K562 (cell line): Measurements from ENCODE around the gene SURF4. TPM values are rescaled to one million over a fixed set of nuclear protein-coding genes. Genes with fewer than 3 reads are reported as not detected.

Experiments
- AFF1 ChIP-seq, 2 experiments: fragments of 450-650 bp; IDR thresholded peaks; 2 replicates each; pipeline ENCODE4 v1.6.1; 2018; ENCODE audit warnings: mild to moderate bottlenecking in 2 of 2, low read depth in 1 of 2; ENCODE audit not compliant: partially characterized antibody in 2 of 2
- ARID2 ChIP-seq: fragments of 450-650 bp; IDR thresholded peaks from 2 replicates; pipeline ENCODE4 v1.6.1; 2017; ENCODE audit warnings: antibody characterized with exemption, mild to moderate bottlenecking
- ATF4 ChIP-seq: fragments of 450-650 bp; formaldehyde crosslinking; IDR thresholded peaks from 2 replicates; pipeline ENCODE4 v1.4.0; 2022; ENCODE audit warnings: mild to moderate bottlenecking, moderate library complexity
- ATF7 ChIP-seq: fragments of 450-650 bp; IDR thresholded peaks from 2 replicates; pipeline ENCODE4 v1.7.1; 2014; ENCODE audit warnings: mild to moderate bottlenecking, moderate library complexity
- CREBBP ChIP-seq: IDR thresholded peaks from one replicate; pipeline ENCODE4 v1.6.1; 2012; ENCODE audit warnings: low read depth, mild to moderate bottlenecking, control low read depth, inconsistent platforms, low read length
- EP400 ChIP-seq: fragments of 450-650 bp; IDR thresholded peaks from 2 replicates; pipeline ENCODE4 v1.6.1; 2017; ENCODE audit warnings: antibody characterized with exemption, mild to moderate bottlenecking, moderate library complexity
- FOXA3 ChIP-seq, 2 experiments: fragments of 450-650 bp in 1 of 2; sonication (generic) in 1 of 2; formaldehyde crosslinking; IDR thresholded peaks in 1 of 2; conservative IDR thresholded peaks in 1 of 2; 2 replicates each; pipeline versions ENCODE4 v1.4.0 to v1.8.0; 2020 to 2022; ENCODE audit warnings: mild to moderate bottlenecking in 2 of 2, missing genetic modification reagents in 1 of 2
- GABPA ChIP-seq: fragments of 200-800 bp; sonication (Bioruptor generic); conservative IDR thresholded peaks from 2 replicates; pipeline ENCODE4 v1.6.1; 2016; ENCODE audit warnings: low read depth, missing genetic modification characterization, missing compliant biosample characterization
- GABPB1 ChIP-seq: sonication (generic); formaldehyde crosslinking; IDR thresholded peaks from 2 replicates; pipeline ENCODE4 v1.8.0; 2022; ENCODE audit warnings: mild to moderate bottlenecking, missing genetic modification reagents
- KDM4B ChIP-seq, 2 experiments: fragments of 450-650 bp in 1 of 2; sonication (generic) in 1 of 2; IDR thresholded peaks; 2 replicates each; pipeline ENCODE4 v1.6.1; 2016 to 2017; ENCODE audit warnings: borderline replicate concordance in 2 of 2, antibody characterized with exemption in 1 of 2, low read depth in 1 of 2, mild to moderate bottlenecking in 1 of 2
- NELFE ChIP-seq: IDR thresholded peaks from 2 replicates; pipeline ENCODE4 v1.6.1; 2011; ENCODE audit warnings: mild to moderate bottlenecking; ENCODE audit not compliant: insufficient read depth, insufficient read length
- NR2C1 ChIP-seq, 2 experiments: fragments of 450-650 bp; IDR thresholded peaks; 2 replicates each; pipeline ENCODE4 v1.6.1; 2017; ENCODE audit warnings: mild to moderate bottlenecking in 2 of 2, antibody characterized with exemption in 1 of 2, inconsistent platforms in 1 of 2, missing compliant biosample characterization in 1 of 2, missing genetic modification characterization in 1 of 2
- NR2C2 ChIP-seq, 2 experiments: fragments of 200-800 bp in 1 of 2; sonication (Bioruptor generic) in 1 of 2; sonication (generic) in 1 of 2; formaldehyde crosslinking in 1 of 2; IDR thresholded peaks; 2 replicates each; pipeline versions ENCODE4 v1.6.1 to v1.8.0; 2016 to 2022; ENCODE audit warnings: mild to moderate bottlenecking in 1 of 2, missing compliant biosample characterization in 1 of 2, missing genetic modification characterization in 1 of 2, missing genetic modification reagents in 1 of 2
- PHF20 ChIP-seq: fragments of 450-650 bp; IDR thresholded peaks from 2 replicates; pipeline ENCODE4 v1.6.1; 2018; ENCODE audit not compliant: partially characterized antibody
- RAD51 ChIP-seq: fragments of 450-650 bp; IDR thresholded peaks from 2 replicates; pipeline ENCODE4 v1.7.1; 2016; ENCODE audit warnings: low read depth, mild to moderate bottlenecking, borderline replicate concordance
- SAP30 ChIP-seq: fragments of 200-600 bp; sonication (generic); IDR thresholded peaks from 2 replicates; pipeline ENCODE4 v1.6.1; 2012; ENCODE audit warnings: borderline replicate concordance, low read depth, mild to moderate bottlenecking, moderate library complexity, low read length, control low read depth, inconsistent platforms; ENCODE audit not compliant: insufficient read depth, poor library complexity, severe bottlenecking
- SMARCE1 ChIP-seq: fragments of 450-650 bp; IDR thresholded peaks from 2 replicates; pipeline ENCODE4 v1.7.1; 2016; ENCODE audit warnings: mild to moderate bottlenecking
- SUPT5H ChIP-seq: fragments of 450-650 bp; IDR thresholded peaks from 2 replicates; pipeline ENCODE4 v1.6.1; 2016
- TCF15 ChIP-seq: fragments of 250-450 bp; sonication (Bioruptor Pico); IDR thresholded peaks from 2 replicates; pipeline ENCODE4 v1.8.0; 2022; ENCODE audit warnings: moderate library complexity, mild to moderate bottlenecking, inconsistent platforms
- ZBED1 ChIP-seq: IDR thresholded peaks from 2 replicates; pipeline ENCODE4 v1.6.1; 2014
- ZFP36 ChIP-seq: fragments of 150-350 bp; IDR thresholded peaks from 2 replicates; pipeline ENCODE4 v1.6.1; 2018; ENCODE audit warnings: low read length, low read depth; ENCODE audit not compliant: partially characterized antibody
- ZNF274 ChIP-seq: IDR thresholded peaks from 2 replicates; pipeline ENCODE4 v1.6.1; 2011; ENCODE audit warnings: low read depth, mild to moderate bottlenecking, low read length, moderate library complexity, borderline replicate concordance
- ZNF79 ChIP-seq: fragments of 250-450 bp; sonication (Bioruptor Pico); IDR thresholded peaks from 2 replicates; pipeline ENCODE4 v1.4.0; 2020; ENCODE audit warnings: low read depth, mild to moderate bottlenecking, moderate library complexity
- polyA plus RNA-seq, 8 experiments: library from polyadenylated mRNA; depleted of rRNA in 4 of 8; stranded (reverse) in 5 of 8; unstranded in 3 of 8; fragments of >200 nt; fragmentation: Nextera tagmentation in 2 of 8; fragmentation: Illumina TruSeq in 1 of 8; extraction: Ambion mirVana in 2 of 8; extraction: Trizol in 1 of 8; gene quantifications; 2 replicates each; pipeline versions ENCODE4 v1.2.1 to v1.2.3, GENCODE V29; 2011 to 2014; ENCODE audit warnings: inconsistent platforms in 1 of 8, missing spikeins in 1 of 8
- total RNA-seq, 7 experiments: library from RNA; depleted of rRNA in 6 of 7; stranded (reverse); fragments of >200 nt in 6 of 7; fragmentation: Illumina TruSeq in 2 of 7; extraction: Trizol in 2 of 7; gene quantifications; 2 replicates each; pipeline versions ENCODE4 v1.2.1 to v1.2.3, GENCODE V29; 2011 to 2021; ENCODE audit warnings: low replicate concordance in 1 of 7

Gene SURF4
- total and polyA plus RNA-seq, 9 of the 15 experiments (the other 6 are each of a cell fraction or from before 2014, with no cell fraction given), result 8.4 to 176 (median 130) TPM

GRCh38 chr9:133356391-133357091, 19.3 kb downstream of the SURF4 start, which contains the start of the genes SURF1 and SURF2 (continued):
- TF ChIP-seq ATF4 (CRISPR knock-in tag) (no peak), PHF20 (peak; percentile 77), FOXA3 (CRISPR knock-in tag; conservative IDR thresholded peaks at IDR 0.05 in 1 of 2, IDR thresholded peaks at IDR 0.05 in 1 of 2) (0 out of 4 replicates have a peak, but pooled peaks of 1 of the 2 experiments have one; percentile 31), ZBED1 (no peak), CREBBP (no peak), NELFE (no peak), RAD51 (no peak), EP400 (peak; percentile 53; the same call in 1 of the 2 replicates), GABPB1 (CRISPR knock-in tag) (peak; percentile 87), ATF7 (0 out of 2 replicates have a peak, but pooled peaks have one; percentile 10), SUPT5H (peak; percentile 84), TCF15 (CRISPR knock-in tag) (no peak), NR2C2 (CRISPR knock-in tag; IDR thresholded peaks at IDR 0.05) (peak; percentile 92), NR2C2 (tag; IDR thresholded peaks at IDR 0.05) (peak; percentile 99), KDM4B (IDR thresholded peaks at IDR 0.05; ENCODE audit: borderline replicate concordance in 2 of 2, low read depth in 1 of 2) (no peak), NR2C1 (IDR thresholded peaks at IDR 0.05) (peak; percentile 93), NR2C1 (tag; IDR thresholded peaks at IDR 0.05) (peak; percentile 93), ARID2 (no peak), ZNF274 (no peak), GABPA (tag) (peak; percentile 98), SAP30 (peak; percentile 23), ZFP36 (no peak), SMARCE1 (no peak), AFF1 (IDR thresholded peaks at IDR 0.05; ENCODE audit: low read depth in 1 of 2, partially characterized antibody in 2 of 2) (no peak), ZNF79 (CRISPR knock-in tag) (no peak)
